Upper lobe of right lung (tissue), 1 donor: Measurements from ENCODE around the gene PTPRN2. TPM values are rescaled to one million over a fixed set of nuclear protein-coding genes. Genes with fewer than 3 reads are reported as not detected.
A peak's percentile ranks its signal among the peaks of the same experiment; 100 is the strongest.
"Not testable (repeated sequence)": the region's sequence is repeated elsewhere in the genome, so short reads cannot be mapped to it uniquely, and the experiment has no call there.

Experiments used
- ATAC-seq: fragments of 200-7000 bp; cut with Tn5 transposase; one replicate; pipeline ENCODE4 v1.9.1; 2020; ENCODE audit warnings: mild to moderate bottlenecking, moderate library complexity
- DNase-seq: peaks from one replicate; pipeline ENCODE4 v3.0.0-alpha.2; 2020
- H3K27ac ChIP-seq: fragments of 200-600 bp; one replicate; pipeline ENCODE4 v1.8.0; 2022
- H3K27me3 ChIP-seq: fragments of 200-600 bp; one replicate; pipeline ENCODE4 v1.8.0; 2022; ENCODE audit warnings: mild to moderate bottlenecking
- H3K36me3 ChIP-seq: fragments of 200-600 bp; one replicate; pipeline ENCODE4 v1.8.0; 2022
- H3K4me1 ChIP-seq: fragments of 200-600 bp; one replicate; pipeline ENCODE4 v1.8.0; 2022
- H3K4me3 ChIP-seq: fragments of 200-600 bp; one replicate; pipeline ENCODE4 v1.8.0; 2022; ENCODE audit warnings: mild to moderate bottlenecking
- H3K9me3 ChIP-seq: fragments of 200-600 bp; one replicate; pipeline ENCODE4 v1.8.0; 2022
- intact Hi-C: fragments of 100-400 bp; cut with DNase I; formaldehyde crosslinking; loops from one replicate; pipeline ENCODE4 v1.11.0; 2022
- total RNA-seq: library from RNA; stranded (reverse); fragmentation: NEBNext Ultra II Directional; extraction: Animal tissue kit (Norgen Biotek cat#: 25700); gene quantifications from one replicate; pipeline ENCODE4 v1.2.1, GENCODE V29; 2021
- TF ChIP-seq, protein P1 (sequence below): fragments of 200-600 bp; IDR thresholded peaks from one replicate; pipeline ENCODE4 v1.8.0; 2022; ENCODE audit warnings: antibody characterized with exemption
- donor health status: DM: no; HTN: yes; CAD: no; lungs with severe emphysema.

The PTPRN2 gene
- total RNA-seq, 1 donor from 2014 or later: 4.9 TPM

DNA sequence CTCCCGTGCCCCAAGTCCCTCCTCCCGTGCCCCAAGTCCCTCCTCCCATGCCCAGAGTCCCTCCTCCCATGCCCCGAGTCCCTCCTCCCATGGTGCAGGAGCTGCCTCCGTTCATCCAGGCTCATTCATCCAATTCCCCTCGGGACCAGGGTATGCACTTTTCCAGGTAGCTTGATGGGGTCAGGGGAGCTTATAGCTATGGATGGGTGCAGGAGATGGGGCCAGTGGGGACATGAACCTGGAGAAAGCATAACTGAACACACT is 201.3 kb downstream of the PTPRN2 start:
- TF ChIP-seq, protein P1, sequence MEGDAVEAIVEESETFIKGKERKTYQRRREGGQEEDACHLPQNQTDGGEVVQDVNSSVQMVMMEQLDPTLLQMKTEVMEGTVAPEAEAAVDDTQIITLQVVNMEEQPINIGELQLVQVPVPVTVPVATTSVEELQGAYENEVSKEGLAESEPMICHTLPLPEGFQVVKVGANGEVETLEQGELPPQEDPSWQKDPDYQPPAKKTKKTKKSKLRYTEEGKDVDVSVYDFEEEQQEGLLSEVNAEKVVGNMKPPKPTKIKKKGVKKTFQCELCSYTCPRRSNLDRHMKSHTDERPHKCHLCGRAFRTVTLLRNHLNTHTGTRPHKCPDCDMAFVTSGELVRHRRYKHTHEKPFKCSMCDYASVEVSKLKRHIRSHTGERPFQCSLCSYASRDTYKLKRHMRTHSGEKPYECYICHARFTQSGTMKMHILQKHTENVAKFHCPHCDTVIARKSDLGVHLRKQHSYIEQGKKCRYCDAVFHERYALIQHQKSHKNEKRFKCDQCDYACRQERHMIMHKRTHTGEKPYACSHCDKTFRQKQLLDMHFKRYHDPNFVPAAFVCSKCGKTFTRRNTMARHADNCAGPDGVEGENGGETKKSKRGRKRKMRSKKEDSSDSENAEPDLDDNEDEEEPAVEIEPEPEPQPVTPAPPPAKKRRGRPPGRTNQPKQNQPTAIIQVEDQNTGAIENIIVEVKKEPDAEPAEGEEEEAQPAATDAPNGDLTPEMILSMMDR: no peak
- H3K4me3 ChIP-seq: no peak overlapping the region
- intact Hi-C loops: no loop called here

GRCh38 chr7:158385496-158386354 is 201.9 kb downstream of the PTPRN2 start:
- H3K27ac ChIP-seq, H3K36me3 ChIP-seq, ATAC-seq, H3K9me3 ChIP-seq, H3K4me1 ChIP-seq, DNase-seq, H3K27me3 ChIP-seq, intact Hi-C loops, H3K4me3 ChIP-seq: not testable (repeated sequence)

More for the DNA sequence above, 201.3 kb downstream of the PTPRN2 start:
- DNase-seq (no peak), ATAC-seq (no peak)
- no peaks in the 10 kb centered on the region for H3K9me3 ChIP-seq
- H3K4me1 ChIP-seq: no peaks in the 10 kb centered on the region
- no peak overlapping the region for H3K27ac ChIP-seq
- no peaks in the 10 kb centered on the region for H3K27me3 ChIP-seq
- H3K36me3 ChIP-seq: no peaks in the 10 kb centered on the region

DNA sequence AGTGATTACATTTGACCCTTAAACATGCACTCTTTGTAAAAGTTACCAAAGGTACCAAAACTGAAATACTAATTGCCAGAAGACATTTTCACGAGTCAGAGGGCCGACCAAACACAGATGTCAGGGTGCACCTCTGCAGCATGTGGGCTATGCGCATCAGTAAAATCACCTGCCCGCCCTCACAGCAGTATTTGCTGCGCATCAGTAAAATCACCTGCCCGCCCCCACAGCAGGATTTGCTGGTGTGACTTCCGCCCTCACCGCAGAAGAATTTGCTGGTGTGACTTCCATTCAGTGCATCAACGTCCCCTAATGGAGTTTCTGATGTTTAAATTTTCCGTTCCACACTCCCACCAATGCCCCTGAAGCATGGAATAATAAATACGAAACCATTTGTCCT is 202.9 kb downstream of the PTPRN2 start:
- DNase-seq (no peak), ATAC-seq (no peak)
- no peaks in the 10 kb centered on the region for H3K4me1 ChIP-seq
- no peak overlapping the region for H3K27ac ChIP-seq
- H3K36me3 ChIP-seq: no peaks in the 10 kb centered on the region
- no peaks in the 10 kb centered on the region for H3K27me3 ChIP-seq
- no peak overlapping the region for H3K4me3 ChIP-seq
- TF ChIP-seq, protein P1: no peak
- H3K9me3 ChIP-seq: no peaks in the 10 kb centered on the region
- intact Hi-C loops: no loop called here

- Histone ChIP-seq H3K27ac (no peak overlapping the region), H3K27me3 (no peaks in the 10 kb centered on the region), H3K36me3 (no peaks in the 10 kb centered on the region), H3K4me1 (no peaks in the 10 kb centered on the region), H3K9me3 (no peaks in the 10 kb centered on the region), H3K4me3 (no peak overlapping the region)
- TF ChIP-seq, protein P1: no peak
- DNase-seq (no peak), ATAC-seq (no peak)
- intact Hi-C loops: no loop called here
Observed at GRCh38 chr7:158383665-158384064, 204.0 kb downstream of the PTPRN2 start.

DNA sequence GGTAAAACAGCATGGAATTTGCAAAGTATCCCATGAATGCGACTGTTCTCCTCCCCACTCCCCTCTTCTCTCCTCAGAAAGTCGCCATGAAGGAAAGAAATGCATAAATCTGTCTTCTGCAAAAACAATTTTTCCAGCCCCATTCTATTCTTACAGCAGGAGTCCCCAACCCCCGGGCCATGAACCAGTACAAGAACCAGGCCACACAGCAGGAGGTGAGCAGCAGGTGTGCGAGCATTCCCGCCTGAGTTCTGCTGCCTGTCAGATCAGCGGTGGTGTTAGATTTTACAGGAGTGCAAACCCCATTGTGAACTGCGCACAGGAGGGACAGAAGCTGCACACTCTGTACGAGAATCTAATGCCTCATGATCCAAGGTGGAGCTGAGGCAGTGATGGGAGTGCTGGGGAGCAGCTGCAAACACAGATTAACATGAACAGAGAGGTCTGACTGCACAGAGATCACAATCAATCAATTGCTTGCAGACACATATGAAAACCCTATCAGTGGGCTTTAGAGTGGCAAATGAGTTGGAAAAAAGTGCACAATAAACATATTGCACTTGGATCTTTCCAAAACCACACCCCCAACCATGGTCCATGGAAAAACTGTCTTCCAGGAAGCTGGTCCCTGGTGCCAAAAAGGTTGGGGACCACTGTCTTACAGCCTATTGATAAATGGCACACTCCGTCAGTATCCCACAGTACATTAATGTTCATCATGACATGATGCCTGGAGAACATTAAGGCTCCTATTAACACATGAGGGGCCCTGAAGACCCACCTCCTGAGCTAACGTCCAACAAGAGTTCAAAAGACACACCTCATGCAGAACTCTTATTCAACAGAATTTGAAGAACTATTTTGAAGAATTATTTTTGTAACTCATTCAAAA is 205.0 kb downstream of the PTPRN2 start:
- Histone ChIP-seq H3K4me3 (no peak overlapping the region), H3K27ac (no peak overlapping the region), H3K36me3 (no peaks in the 10 kb centered on the region), H3K9me3 (no peaks in the 10 kb centered on the region), H3K27me3 (no peaks in the 10 kb centered on the region), H3K4me1 (no peaks in the 10 kb centered on the region)
- ATAC-seq (no peak), DNase-seq (peak; percentile 9)
- intact Hi-C loops: no loop called here
- TF ChIP-seq, protein P1: no peak

DNA sequence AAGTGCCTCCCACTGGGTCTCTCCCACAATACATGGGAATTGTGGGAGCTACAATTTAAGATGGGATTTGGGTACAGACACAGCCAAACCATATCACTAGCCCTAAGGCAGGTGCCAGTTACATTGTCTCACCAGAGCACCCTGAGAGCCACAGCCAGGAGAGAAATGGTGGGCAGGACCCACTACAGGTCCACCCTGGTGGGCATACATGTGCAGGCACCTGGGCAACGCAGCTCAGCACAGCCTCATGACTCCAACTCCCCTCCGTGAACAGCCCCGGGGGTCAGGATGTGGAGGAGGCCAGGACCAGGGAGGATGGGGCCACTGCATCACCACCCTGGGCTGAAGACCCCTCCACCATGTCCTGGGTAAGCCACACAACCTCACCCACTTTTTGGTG is 205.7 kb downstream of the PTPRN2 start:
- TF ChIP-seq, protein P1: no peak
- Histone ChIP-seq H3K27me3 (no peaks in the 10 kb centered on the region), H3K27ac (no peak overlapping the region), H3K36me3 (no peaks in the 10 kb centered on the region), H3K4me1 (no peaks in the 10 kb centered on the region), H3K9me3 (no peaks in the 10 kb centered on the region), H3K4me3 (no peak overlapping the region)
- DNase-seq: peak; percentile 40
- intact Hi-C loops: no loop called here
- ATAC-seq: no peak
